Heart left ventricle (tissue), 16 donors: Measurements from ENCODE around the gene SF3B4. TPM values are rescaled to one million over a fixed set of nuclear protein-coding genes. Genes with fewer than 3 reads are reported as not detected.

Experiments
- ATAC-seq, 4 donors: fragments of 200-7000 bp; cut with Tn5 transposase; one replicate each; pipeline ENCODE4 v1.9.1; 2020 to 2022; ENCODE audit warnings: moderate library complexity in 4 of 4, mild to moderate bottlenecking in 3 of 4, moderate number of reproducible peaks in 1 of 4
- DNase-seq, 5 donors: peaks; one replicate each; pipeline ENCODE4 v3.0.0-alpha.2; 2020
- H3K27ac ChIP-seq, 12 donors: fragments of 200-600 bp; sonication (generic) in 4 of 12; one replicate each; pipeline versions ENCODE4 v1.5.0 to v1.8.0; 2016 to 2022; ENCODE audit warnings: mild to moderate bottlenecking in 2 of 12
- H3K27me3 ChIP-seq, 9 donors: fragments of 200-600 bp; sonication (generic) in 2 of 9; one replicate each; pipeline versions ENCODE4 v1.5.1 to v1.8.0; 2016 to 2022; ENCODE audit warnings: mild to moderate bottlenecking in 3 of 9
- H3K36me3 ChIP-seq, 9 donors: fragments of 200-600 bp; sonication (generic) in 2 of 9; one replicate each; pipeline versions ENCODE4 v1.5.0 to v1.8.0; 2018 to 2022; ENCODE audit warnings: mild to moderate bottlenecking in 2 of 9
- H3K4me1 ChIP-seq, 12 donors: fragments of 200-600 bp; sonication (generic) in 4 of 12; one replicate each; pipeline versions ENCODE4 v1.5.0 to v1.8.0; 2016 to 2022; ENCODE audit warnings: mild to moderate bottlenecking in 3 of 12
- H3K4me3 ChIP-seq, 12 donors: fragments of 200-600 bp; sonication (generic) in 4 of 12; one replicate each; pipeline versions ENCODE4 v1.5.0 to v1.8.0; 2017 to 2022; ENCODE audit warnings: mild to moderate bottlenecking in 9 of 12, moderate library complexity in 4 of 12
- H3K9me3 ChIP-seq, 12 donors: fragments of 200-600 bp; sonication (generic) in 4 of 12; one replicate each; pipeline versions ENCODE4 v1.5.0 to v1.8.0; 2016 to 2022; ENCODE audit warnings: mild to moderate bottlenecking in 1 of 12
- POLR2A ChIP-seq, 2 donors: fragments of 450-650 bp; IDR thresholded peaks; one replicate each; pipeline ENCODE4 v1.6.1; 2017; ENCODE audit warnings: antibody characterized with exemption in 2 of 2, mild to moderate bottlenecking in 2 of 2, moderate library complexity in 2 of 2
- WGBS, 4 donors: extraction: QIAGEN DNeasy Blood & Tissue Kit in 2 of 4; methylation state at CpG; one replicate each; pipeline versions ENCODE4 v1.1.5 to v1.1.7; 2013 to 2018; 5-methylcytosine and 5-hydroxymethylcytosine counted together
- intact Hi-C, 10 donors: fragments of 100-400 bp; cut with DNase I; formaldehyde crosslinking; loops; one replicate each; pipeline versions ENCODE4 v1.11.1 to v1.14.2; 2022
- polyA plus RNA-seq, 2 donors: library from polyadenylated mRNA; stranded (reverse); fragments of 200-250 nt; gene quantifications; one replicate each; pipeline ENCODE4 v1.2.3, GENCODE V29; 2013
- total RNA-seq, 9 donors: library from RNA; depleted of rRNA in 2 of 9; stranded (reverse); fragments of >200 nt in 2 of 9; fragmentation: NEBNext Ultra II Directional in 3 of 9; extraction: Animal tissue kit (Norgen Biotek cat#: 25700) in 3 of 9; gene quantifications; one replicate each; pipeline versions ENCODE4 v1.1.0 to v1.2.4, GENCODE V29; 2016 to 2023
- TF ChIP-seq, protein P1 (sequence below), 12 donors: fragments of 200-600 bp; sonication (generic) in 4 of 12; IDR thresholded peaks; one replicate each; pipeline versions ENCODE4 v1.5.0 to v1.8.0; 2018 to 2022; ENCODE audit warnings: antibody characterized with exemption in 12 of 12, mild to moderate bottlenecking in 5 of 12
- donor health status: ischemic (EF 13 %, LVEDD 7.1; RV severe dilation, severe dysfunction).
- donor health status: healthy with polysubstance abuse.
- donor health status: DM: no; HTN: yes; CAD: no.
- donor health status: DM: no; HTN: no; CAD: no.
- donor health status: ischemic (EF 25% LVEDD 6.9; RV normal size, moderate dysfunction).
- donor health status: ischemic (EF 25% LVEDD 5.7; RV mildly dilated, moderate dysfunction).
- donor health status: healthy.
- donor health status: DM: yes; HTN: yes; CAD: no.
- donor health status: ischemic (EF 35%, LVEDD 5.7; RV mildly dilated, moderate dysfunction).
- donor health status: nonischemic (EF 11% LVEDD 7.7; RV severe dilation, severe dysfunction).
- donor health status: DM: yes; HTN: yes; CAD: no.
- donor health status: PGD.
- donor health status: ischemic (EF 29% LVEDD 5.4; RV normal size, mild dysfunction).
- donor health status: nonischemic (EF 23%, LVEDD 6.1; RV moderate dilation, normal function).

The SF3B4 gene
- total and polyA plus RNA-seq, 11 donors = 10.2 to 32.7 (median 23.1) TPM

DNA sequence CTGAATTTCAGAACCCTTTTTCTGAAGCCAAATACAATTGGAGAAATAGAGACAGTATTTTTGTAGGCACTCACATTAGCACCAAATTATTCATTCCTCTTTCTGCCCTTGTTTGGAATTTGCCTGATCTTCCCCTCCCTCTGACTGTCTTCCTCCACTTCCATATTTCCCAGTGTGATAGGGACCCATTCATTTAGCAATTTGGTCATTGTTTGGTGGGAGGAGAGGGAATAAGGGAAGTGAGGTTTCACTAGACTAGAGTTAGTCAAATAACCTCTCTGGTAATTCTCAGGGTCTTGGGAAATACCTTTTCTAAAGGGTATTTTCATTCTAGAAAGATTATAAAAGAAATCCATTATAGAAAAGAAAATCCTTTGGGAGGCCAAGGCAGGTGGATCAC, 40.0 kb upstream of the SF3B4 start:
- TF ChIP-seq POLR2A (IDR thresholded peaks at IDR 0.05) = no peak
- TF ChIP-seq, protein P1, sequence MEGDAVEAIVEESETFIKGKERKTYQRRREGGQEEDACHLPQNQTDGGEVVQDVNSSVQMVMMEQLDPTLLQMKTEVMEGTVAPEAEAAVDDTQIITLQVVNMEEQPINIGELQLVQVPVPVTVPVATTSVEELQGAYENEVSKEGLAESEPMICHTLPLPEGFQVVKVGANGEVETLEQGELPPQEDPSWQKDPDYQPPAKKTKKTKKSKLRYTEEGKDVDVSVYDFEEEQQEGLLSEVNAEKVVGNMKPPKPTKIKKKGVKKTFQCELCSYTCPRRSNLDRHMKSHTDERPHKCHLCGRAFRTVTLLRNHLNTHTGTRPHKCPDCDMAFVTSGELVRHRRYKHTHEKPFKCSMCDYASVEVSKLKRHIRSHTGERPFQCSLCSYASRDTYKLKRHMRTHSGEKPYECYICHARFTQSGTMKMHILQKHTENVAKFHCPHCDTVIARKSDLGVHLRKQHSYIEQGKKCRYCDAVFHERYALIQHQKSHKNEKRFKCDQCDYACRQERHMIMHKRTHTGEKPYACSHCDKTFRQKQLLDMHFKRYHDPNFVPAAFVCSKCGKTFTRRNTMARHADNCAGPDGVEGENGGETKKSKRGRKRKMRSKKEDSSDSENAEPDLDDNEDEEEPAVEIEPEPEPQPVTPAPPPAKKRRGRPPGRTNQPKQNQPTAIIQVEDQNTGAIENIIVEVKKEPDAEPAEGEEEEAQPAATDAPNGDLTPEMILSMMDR (IDR thresholded peaks at IDR 0.05) = no peak
- Histone ChIP-seq H3K4me1 (peaks cover 0 to 15% (median 0%) of the 10 kb centered on the region in 12 donors), H3K27me3 (peaks cover 0 to 9% (median 0%) of the 10 kb centered on the region in 9 donors), H3K9me3 (no peaks in the 10 kb centered on the region), H3K4me3 (no peak overlapping the region), H3K27ac (no peak overlapping the region), H3K36me3 (peaks cover 0 to 100% (median 81%) of the 10 kb centered on the region in 9 donors)
- intact Hi-C loops = loop anchor here in 1 of 10 donors (10.0 kb wide), 1 partner anchor 197 kb away; no protein-coding TSS in a partner anchor
- DNase-seq = no peak
- no peak for ATAC-seq

DNA sequence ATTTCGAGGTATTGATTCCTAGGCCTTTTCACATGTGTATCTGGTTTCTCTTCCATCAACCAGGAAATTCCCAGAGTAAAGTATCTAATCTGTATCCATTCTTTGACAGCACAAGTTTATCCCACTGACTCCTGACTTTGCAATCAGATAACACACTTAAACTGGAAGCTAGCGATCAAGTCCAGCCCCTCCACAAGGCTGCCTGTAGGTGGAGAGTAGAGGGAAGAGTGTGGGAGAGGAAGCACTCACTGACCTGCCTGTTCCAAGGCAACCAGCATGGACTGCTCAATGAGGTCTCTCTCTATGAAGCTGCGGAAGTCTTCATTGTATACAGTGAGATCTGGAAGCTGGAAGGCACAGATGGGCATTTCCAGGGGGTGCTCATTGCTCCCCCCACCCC, 39.4 kb upstream of the SF3B4 start:
- DNase-seq (no peak), ATAC-seq (no peak)
- Histone ChIP-seq H3K4me1 (peaks cover 0 to 21% (median 5%) of the 10 kb centered on the region in 12 donors), H3K9me3 (no peaks in the 10 kb centered on the region), H3K27ac (no peak overlapping the region), H3K27me3 (peaks cover 0 to 9% (median 0%) of the 10 kb centered on the region in 9 donors), H3K4me3 (no peak overlapping the region), H3K36me3 (peaks cover 0 to 98% (median 75%) of the 10 kb centered on the region in 9 donors)
- intact Hi-C loops = loop anchor here in 1 of 10 donors (10.0 kb wide), 1 partner anchor 198 kb away; no protein-coding TSS in a partner anchor
- no peak for TF ChIP-seq POLR2A (IDR thresholded peaks at IDR 0.05)
- TF ChIP-seq, protein P1 (IDR thresholded peaks at IDR 0.05) = no peak
- 74 to 83% (median 79%) methylated on average over 3 of the region's 3 CpGs for WGBS, 4 donors

DNA sequence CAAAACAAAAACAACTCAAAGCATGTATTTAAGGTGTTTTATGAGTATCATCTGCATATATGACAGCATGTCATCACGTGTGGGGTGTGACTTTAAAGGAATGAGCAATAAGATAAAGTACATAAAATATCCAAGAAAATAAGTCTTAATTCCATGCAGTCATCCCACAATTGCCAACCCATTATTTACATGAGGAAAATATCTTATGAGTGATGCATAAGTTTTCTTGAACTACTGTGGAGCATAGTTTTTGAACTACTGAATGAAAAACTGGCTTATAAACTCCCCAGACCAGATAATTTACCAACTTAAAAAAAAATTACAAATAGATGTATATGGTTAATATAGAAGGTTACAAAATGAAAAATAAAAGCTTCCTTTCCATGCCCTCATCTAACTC, 38.8 kb upstream of the SF3B4 start:
- no peak overlapping the region for H3K4me3 ChIP-seq
- intact Hi-C loops = loop anchor here in 1 of 10 donors (10.0 kb wide), 1 partner anchor 198 kb away; no protein-coding TSS in a partner anchor
- peaks cover 0 to 95% (median 73%) of the 10 kb centered on the region in 9 donors for H3K36me3 ChIP-seq
- peaks cover 0 to 24% (median 7%) of the 10 kb centered on the region in 12 donors for H3K4me1 ChIP-seq
- WGBS, 4 donors = 57 to 87% (median 70%) methylated on average over 1 of the region's 1 CpG
- ATAC-seq = no peak
- DNase-seq = no peak
- peaks cover 0 to 9% (median 0%) of the 10 kb centered on the region in 9 donors for H3K27me3 ChIP-seq
- H3K27ac ChIP-seq = no peak overlapping the region
- H3K9me3 ChIP-seq = no peaks in the 10 kb centered on the region
- TF ChIP-seq, protein P1 (IDR thresholded peaks at IDR 0.05) = no peak

DNA sequence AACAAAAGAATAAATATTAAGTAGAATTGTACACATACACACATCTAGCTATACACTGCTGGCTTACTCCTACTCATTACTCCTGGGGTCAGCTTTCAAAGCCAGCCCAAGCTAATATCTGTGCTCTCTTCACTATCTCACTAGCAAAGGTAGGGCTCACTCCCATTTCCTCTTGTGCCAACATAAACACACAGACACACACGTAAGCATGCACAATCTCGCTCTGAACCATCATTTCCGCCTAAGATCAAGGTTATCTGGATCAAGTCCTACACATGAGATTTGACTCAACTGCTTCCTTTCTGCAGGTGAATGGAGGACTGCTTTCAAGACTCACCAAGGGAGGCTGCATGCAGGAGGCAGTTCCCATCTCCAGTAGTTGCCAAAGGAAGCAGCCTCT, 37.8 kb upstream of the SF3B4 start:
- Histone ChIP-seq H3K9me3 (no peaks in the 10 kb centered on the region), H3K36me3 (peaks cover 0 to 94% (median 64%) of the 10 kb centered on the region in 9 donors), H3K27me3 (peaks cover 0 to 9% (median 0%) of the 10 kb centered on the region in 9 donors), H3K4me1 (peaks cover 0 to 24% (median 7%) of the 10 kb centered on the region in 12 donors), H3K27ac (no peak overlapping the region), H3K4me3 (no peak overlapping the region)
- WGBS, 4 donors = 90 to 99% (median 94%) methylated on average over 3 of the region's 3 CpGs
- TF ChIP-seq, protein P1 (IDR thresholded peaks at IDR 0.05) = no peak
- no peak for TF ChIP-seq POLR2A (IDR thresholded peaks at IDR 0.05)
- intact Hi-C loops = loop anchor here in 1 of 10 donors (10.0 kb wide), 1 partner anchor 199 kb away; no protein-coding TSS in a partner anchor
- DNase-seq (no peak), ATAC-seq (no peak)
